GM12878 (cell line): ENCODE data around the gene GSG1.

Experiments used
- CBFB ChIP-seq: IDR thresholded peaks from 2 replicates; pipeline ENCODE4 v1.6.1; 2016; ENCODE audit warnings: antibody characterized with exemption, low read depth
- EZH2 ChIP-seq: IDR thresholded peaks from 2 replicates; pipeline ENCODE4 v1.6.1; 2012; ENCODE audit warnings: low read depth, mild to moderate bottlenecking, control low read depth, inconsistent platforms, low read length, borderline replicate concordance; ENCODE audit not compliant: control insufficient read depth
- IRF3 ChIP-seq: fragments of 450-650 bp; IDR thresholded peaks from 2 replicates; pipeline ENCODE4 v1.6.1; 2014; ENCODE audit warnings: mild to moderate bottlenecking
- KDM1A ChIP-seq: fragments of 200-600 bp; sonication (generic); IDR thresholded peaks from 2 replicates; pipeline ENCODE4 v1.6.1; 2016; ENCODE audit warnings: borderline replicate concordance
- MTA2 ChIP-seq: fragments of 450-650 bp; IDR thresholded peaks from 2 replicates; pipeline ENCODE4 v1.6.1; 2016; ENCODE audit warnings: low read depth, mild to moderate bottlenecking, moderate library complexity
- MXI1 ChIP-seq: fragments of 150-350 bp; IDR thresholded peaks from 2 replicates; pipeline ENCODE4 v1.6.1; 2011; ENCODE audit warnings: low read depth, mild to moderate bottlenecking, inconsistent platforms, low read length, improper control_type of control experiment
- POLR2AphosphoS5 ChIP-seq: IDR thresholded peaks from 2 replicates; pipeline ENCODE4 v1.6.1; 2011; ENCODE audit warnings: mild to moderate bottlenecking, low read length, inconsistent platforms
- YY1 ChIP-seq: IDR thresholded peaks from 2 replicates; pipeline ENCODE4 v1.6.1; 2011; ENCODE audit warnings: low read depth, mild to moderate bottlenecking, low read length
- ZNF274 ChIP-seq: IDR thresholded peaks from one replicate; pipeline ENCODE4 v1.8.0; 2011; ENCODE audit not compliant: insufficient read length, insufficient read depth

GRCh38 chr12:13087766-13088165, 15.7 kb downstream of the GSG1 start:
- TF ChIP-seq KDM1A, result no peak
- TF ChIP-seq ZNF274, result no peak
- TF ChIP-seq MXI1, result no peak
- TF ChIP-seq MTA2, result no peak
- no peak for TF ChIP-seq IRF3
- no peak for TF ChIP-seq YY1
- no peak for TF ChIP-seq CBFB
- TF ChIP-seq EZH2, result no peak
- TF ChIP-seq POLR2AphosphoS5, result no peak
